MV-4-11 (cell line): Measurements from ENCODE around the gene TPM4.

Experiments
- DNase-seq: peaks from one replicate; lab custom pipeline; 2025; lab: John Stamatoyannopoulos, UW

The TPM4 gene

DNA sequence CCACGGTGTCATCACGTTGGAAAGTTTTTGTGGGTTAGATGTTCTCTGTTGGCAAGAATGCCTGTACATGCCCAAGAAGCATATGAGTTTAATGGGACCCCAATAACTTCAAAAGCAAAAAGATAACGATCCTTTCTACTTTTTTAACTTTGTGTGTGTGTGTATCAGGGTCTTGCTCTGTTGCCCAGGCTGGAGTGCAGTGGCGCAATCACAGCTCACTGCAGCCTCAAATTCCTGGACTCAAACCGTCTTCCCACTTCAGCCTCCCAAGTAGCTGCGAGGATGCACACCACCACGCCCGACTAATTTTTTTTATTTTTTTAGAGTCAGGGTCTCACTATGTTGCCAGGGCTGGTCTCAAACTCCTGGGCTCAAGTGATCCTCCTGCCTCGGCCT is 34.3 kb upstream of the TPM4 start:
- DNase-seq = no peak

DNA sequence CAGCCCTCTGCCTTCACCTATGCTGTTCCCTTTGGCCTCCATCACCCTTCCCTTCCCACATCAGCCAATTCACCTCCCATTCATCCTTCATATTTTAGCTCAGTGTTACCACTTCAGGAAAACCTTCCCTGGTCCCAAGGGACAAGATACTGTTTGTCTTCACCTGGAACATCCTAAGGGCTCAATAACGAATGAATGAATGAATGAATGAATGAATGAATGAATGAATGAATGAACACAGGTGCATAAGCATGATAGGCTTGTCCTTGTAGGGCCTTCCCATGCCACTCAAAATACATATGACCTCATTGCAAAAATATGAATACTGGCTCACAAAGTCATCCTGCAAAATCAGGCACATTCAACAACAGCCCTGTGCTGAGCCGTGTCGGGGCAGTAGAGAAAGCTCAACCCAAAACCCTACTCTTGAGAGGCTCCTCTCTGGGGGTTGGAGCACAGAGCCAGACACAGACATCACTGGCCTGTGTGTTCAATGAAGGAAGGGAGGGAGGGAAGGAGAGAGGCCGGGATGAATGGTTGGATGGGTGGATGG is 33.7 kb upstream of the TPM4 start:
- no peak for DNase-seq

DNA sequence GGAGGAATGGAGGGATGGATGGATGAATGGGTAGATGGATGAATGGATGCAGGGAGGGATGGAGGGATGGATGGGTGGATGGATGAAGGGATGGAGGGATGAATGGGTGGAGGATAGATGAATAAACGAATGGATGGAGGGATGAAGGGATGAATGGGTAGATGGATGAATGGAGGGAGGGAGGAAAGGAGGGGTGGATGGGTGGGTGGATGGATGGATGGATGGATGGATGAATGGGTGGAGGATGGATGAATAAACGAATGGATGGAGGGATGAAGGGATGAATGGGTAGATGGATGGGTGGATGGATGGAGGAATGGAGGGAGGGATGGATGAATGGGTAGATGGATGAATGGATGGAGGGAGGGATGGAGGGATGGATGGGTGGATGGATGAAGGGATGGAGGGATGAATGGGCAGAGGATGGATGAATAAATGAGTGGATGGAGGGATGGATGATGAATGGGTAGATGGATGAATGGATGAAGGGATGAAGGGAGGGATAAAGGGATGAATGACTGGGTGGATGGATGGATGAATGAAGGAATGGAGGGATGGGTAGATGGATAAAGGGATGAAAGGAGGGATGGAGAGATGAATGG is 33.0 kb upstream of the TPM4 start:
- no peak for DNase-seq

DNA sequence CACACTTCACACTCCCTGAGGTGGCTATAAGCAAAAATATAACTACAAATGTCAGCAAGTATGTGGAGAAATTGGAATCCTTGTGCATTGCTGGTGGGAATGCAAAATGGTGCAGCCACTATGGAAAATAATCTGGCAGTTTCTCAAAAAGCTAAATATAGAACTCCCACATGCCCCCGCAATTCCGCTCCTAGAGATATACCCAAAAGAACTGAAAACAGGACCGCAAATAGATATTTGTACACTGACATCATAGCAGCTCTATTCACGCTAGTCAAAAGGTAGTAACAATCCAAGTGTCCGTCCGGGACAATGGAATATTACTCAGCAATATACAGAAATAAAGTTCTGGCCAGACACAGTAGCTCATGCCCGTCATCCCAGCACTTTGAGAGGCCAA is 31.5 kb upstream of the TPM4 start:
- no peak for DNase-seq

DNA sequence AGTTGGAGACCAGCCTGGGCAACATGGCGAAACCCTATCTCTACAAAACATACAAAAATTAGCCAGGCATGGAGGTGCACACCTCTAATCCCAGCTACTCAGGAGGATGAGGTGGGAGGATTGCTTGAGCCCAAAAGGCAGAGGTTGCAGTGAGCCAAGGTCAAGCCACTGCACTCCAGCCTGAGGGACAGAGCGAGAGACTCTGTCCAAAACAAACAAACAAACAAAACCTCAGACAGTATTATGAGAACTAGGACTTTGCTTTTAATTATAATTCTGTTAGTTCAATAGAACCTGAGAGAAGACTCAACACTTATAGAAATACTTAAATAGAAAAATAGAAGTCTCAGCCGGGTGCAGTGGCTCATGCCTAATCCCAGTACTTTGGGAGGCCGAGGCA is 31.1 kb upstream of the TPM4 start:
- DNase-seq = no peak

DNA sequence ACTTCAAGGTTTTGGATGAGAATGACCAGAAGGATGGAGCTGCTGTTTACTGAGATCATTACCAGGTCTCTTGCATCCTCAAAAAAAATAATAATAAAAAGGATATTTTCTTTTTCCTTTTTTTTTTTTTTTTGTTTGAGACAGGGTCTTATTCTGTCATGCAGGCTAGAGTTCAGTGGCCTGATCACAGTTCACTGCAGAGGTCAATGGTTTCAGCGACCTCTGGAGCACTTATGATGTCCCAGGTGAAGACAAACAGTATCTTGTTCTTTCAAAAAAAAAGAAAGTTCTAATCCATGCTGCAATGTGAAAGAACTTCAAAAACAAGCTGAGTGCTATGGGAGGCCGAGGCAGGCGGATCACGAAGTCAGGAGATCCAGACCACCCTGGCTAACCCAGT is 30.4 kb upstream of the TPM4 start:
- DNase-seq = no peak

DNA sequence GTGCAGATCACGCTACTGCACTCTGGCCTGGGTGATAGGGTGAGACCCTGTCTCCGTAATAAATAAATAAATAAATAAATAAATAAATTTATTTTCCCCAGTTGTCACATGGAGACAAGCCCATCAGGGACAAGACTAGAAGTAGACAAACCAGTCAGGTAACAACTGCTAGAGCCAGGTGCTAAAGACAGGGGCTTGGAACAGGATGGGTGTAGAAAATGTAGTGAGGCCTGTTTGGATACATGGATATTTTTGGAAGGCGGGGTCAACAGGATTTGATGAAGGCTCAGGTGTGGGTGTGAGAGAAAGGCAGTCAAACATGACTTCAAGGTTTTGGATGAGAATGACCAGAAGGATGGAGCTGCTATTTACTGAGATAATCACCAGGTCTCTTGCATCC is 27.7 kb upstream of the TPM4 start:
- no peak for DNase-seq

DNA sequence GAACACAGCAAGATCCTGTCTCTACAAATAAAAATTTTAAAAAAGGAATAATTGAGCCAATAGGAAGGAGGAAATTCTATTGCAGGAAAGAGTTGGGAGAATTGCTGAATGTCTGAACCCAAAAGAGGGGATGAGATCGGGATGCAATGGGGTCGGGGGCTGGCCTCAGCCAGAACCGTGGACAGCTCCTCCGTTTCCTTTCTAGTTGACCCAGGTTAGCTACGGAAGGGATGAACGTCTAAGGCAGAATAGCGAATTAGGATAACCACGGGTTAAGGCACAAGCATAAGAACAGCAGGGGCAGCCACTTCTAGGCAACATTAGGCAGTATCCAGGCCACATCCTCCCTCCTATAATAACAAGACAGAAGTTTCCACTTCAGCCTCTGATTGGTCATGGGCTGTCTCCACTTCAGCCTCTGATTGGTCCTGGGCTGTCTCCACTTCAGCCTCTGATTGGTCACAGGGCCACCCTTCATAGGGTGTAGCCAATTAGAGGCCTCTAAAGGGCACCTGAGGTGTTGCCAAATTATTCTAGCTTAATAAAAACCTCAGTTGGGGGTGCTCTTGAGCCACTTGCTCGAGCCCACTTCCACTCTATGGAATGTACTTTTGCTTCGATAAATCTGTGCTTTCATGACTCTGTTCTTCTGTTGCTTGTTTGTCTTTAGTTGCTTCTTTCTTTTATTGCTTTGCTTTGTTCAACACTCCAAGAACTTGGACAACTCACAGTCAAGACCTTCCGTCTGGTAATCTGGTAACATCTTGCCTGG is 24.9 kb upstream of the TPM4 start:
- no peak for DNase-seq

DNA sequence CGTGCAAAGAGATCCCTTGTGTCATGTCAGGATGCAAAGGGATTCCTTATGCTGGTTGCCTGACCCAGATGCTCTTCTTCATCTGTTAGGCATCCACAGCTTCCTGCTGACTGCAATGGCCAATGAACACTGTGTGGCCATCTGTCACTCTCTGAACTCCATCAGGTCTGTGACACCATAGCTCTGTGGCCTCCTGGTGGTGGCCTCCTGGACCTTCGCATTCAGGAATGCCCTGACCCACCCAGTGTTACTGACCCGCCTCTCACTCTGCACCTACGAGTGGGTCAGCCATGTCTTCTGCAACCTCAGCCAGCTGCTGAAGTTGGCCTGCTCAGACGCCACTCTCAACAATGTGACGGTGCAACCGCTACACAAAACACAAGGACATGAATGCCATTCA is 23.9 kb upstream of the TPM4 start:
- no peak for DNase-seq

DNA sequence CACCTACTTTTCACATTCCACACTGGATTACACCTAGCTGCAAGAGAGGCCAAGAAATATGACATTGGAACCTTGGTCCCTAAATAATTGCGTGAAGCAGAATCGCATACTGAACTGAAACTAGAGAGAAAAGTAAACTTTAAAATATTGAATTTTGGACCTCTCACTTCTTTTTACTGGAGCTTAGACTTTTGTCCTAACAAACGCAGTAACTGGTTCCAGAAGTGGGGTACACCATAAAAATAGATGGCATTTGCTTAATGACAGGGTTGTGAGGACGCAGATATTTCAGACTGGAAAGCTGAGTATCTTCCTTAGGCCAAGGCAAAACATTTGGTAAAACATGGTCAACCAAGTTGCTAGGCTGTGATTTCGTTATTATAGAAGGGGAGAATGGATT is 19.2 kb upstream of the TPM4 start:
- no peak for DNase-seq

DNA sequence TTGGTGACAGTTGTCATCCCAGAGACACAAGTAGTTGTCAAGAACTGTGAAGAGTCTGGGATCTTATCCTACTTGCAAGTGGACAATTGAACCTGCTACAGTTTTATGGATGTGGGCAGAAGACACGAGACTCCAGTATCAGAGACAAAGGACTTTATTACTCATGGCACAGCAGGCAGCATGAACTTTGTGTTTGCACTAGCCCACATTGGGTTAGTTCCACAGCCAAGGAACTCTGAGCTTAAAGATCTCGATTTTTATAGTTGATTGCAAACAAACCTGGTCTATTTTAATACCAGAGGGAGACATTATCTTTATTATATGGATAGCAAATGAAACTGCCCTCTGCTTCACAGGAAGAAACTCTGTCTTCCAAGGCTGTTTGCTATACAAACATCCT is 16.0 kb upstream of the TPM4 start:
- no peak for DNase-seq

DNA sequence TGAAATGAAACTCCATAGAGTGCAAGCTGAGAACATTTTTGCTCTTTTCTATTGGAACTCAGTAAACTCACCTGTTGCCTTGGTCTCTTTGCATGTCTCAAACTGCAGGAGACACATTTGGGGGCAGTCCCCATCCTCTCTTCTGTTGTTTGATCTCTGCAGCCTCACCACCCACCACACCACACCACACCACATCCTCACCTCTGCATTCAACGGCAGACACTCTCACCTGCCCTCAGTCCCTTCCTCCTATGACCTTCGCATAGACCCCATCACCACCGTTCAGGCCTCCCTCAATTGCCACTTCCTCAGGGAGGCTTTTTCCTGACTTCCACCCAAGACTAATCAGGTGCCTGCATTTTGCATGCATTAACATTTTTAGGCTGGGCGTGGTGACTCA is 14.4 kb upstream of the TPM4 start:
- DNase-seq = no peak

DNA sequence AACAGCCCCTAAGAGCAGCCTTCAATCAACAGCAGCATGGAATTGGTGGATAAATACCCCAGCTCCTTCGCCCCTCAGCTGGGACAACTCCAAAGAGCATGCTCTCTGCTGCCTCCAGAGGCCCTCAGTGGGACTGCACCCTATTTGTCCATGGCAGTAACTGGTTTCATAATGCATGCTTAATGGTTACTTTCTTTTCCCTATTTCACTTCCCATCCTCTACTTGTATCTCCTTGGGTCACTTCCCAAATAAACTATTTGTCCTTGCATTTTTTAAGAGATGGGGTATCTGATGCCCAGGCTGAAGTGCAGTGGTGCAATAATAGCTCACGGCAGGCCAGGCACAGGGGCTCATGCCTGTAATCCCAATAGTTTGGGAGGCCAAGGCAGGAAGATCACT is 13.5 kb upstream of the TPM4 start:
- peak; percentile 95 for DNase-seq

DNA sequence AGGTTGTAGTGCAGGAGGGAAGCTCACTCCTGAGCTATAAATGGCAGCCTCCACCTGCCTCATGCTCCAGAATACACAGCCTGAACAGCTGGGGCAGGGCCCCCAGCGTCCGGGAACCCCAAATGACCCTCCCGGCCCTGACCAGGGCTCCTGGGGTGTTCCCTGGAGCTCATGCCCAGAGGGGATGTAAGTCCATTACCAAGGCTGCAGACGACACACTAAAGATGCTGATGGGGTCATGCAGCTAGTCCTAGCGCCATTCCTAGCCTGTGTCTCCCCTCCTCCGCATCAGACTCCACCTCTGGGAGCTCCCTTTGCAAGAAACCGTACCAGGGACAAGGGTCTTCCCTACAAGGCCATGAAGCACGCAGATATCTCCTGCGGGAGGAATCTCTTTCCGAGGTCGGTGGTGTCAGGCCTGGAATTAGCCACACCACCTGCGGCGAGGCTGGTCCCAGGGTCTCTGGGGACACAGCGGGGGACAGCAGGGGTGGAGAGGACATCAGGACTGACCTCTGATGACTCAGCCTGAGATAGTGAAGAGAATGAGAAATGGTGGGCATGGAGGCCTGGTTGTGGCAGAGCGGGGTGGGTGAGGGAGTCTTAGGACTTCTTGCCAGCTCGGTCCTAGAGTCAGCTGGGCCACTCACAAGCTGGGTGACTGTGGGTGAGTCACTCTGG is 11.9 kb upstream of the TPM4 start:
- DNase-seq = no peak

DNA sequence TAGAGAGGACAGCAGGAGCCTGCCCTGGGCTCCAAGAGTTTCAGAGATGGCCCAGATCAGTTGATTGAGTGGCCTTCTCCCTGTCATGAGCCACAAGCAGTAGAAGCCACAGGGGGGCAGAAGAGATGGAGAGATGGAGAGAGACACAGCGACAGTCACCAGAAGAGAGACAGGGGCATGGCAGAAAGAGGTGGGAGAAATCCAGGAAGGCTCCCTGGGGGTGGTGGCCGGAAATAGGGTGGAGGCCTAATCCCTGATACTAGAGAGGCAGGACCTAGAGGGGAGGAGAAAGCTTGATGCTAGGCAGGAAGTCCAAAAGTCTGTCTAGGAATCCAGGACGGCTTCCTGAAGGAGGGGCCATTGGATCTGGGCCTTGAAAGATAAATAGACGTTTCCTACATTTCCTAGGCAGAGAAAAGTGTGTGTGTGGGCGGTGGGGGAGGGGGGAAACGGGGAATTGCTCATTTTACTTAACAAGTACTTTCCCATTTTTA is 9.6 kb upstream of the TPM4 start:
- peak; percentile 78 for DNase-seq

DNA sequence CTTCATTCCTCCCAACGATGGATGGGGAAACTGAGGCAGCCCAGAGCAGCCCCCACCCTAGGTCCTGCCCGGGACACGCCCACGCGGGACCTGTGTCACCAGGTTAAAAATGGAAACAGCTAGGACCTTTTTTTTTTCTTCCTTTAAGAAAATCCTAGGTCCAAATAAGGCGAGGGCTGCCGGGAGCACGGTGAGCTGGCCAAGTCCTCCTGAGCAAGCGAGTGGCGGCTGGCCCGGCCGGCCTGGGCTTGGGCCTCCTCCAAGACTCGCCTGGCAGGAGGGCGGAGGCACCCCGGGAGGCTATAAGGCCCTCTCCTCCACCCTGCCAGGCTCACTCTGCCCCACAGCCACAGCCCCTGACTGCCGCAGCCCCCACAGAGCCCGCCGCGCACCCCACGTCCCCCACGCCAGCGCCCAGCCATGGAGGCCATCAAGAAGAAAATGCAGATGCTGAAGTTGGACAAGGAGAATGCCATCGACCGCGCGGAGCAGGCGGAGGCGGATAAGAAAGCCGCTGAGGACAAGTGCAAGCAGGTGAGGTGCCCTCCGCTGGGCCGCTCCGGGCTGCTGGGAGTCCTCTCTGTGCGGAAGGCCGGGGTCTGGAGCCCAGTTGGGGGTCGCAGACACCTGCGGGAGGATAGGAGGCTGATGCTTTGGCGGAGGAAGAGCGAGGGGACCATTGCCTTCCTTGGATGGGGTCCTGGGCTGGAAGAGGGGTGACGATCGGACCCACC is 8.9 kb upstream of the TPM4 start:
- DNase-seq = peak; percentile 43

DNA sequence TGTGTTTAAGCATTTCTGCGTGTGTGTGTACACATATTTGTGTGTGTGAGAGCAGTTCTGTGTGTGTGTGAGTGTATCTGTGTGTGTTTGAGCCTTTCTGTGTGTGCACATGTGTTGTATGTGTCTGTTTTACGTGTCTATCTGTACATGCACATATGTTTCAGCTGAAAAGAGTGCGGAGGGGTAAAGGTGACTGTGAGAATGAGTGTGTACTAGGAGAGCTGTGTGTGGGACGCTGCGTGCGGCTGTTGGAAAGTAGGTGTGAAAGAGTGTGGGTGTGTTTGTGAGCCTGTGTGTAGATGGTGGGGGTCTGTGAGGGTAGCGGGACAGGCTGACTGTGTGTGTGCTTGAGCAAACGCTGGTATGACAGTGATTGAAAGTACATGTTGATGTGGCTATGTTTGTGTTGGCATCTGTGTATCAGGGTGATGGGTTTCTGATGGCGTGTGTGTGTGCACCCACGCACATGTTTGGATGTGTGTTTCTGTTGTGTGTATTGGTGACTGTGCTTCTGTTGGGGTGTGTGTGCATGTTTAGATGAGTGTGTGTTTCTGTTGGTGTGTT is 7.5 kb upstream of the TPM4 start:
- DNase-seq = no peak

DNA sequence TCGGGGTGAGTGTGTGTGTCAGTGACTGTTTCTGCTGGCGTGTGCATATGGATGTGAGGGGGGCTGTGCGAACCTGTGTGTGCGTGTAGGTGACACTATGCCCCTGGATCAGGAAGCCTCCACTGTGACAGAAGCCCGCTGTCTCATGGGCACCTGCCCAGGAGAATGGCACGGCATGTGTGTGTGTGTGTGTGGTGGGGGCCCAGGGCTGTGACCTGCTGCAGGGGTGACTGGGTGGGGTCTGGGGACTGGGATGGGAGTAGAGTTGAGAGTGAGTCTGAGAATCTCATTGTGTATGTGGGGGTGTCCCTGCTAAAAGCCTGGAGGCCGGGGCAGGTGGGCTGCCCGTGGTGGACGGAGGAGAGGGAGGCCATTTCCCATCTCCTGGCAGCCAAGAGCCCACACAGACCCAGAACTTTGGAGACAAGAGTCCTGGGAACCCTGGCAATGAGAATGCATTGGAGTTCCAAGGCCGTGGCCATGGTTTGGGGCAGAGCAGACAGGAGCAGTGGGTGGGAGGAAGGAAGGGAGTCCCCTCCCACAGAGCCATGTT is 6.4 kb upstream of the TPM4 start:
- DNase-seq = no peak

DNA sequence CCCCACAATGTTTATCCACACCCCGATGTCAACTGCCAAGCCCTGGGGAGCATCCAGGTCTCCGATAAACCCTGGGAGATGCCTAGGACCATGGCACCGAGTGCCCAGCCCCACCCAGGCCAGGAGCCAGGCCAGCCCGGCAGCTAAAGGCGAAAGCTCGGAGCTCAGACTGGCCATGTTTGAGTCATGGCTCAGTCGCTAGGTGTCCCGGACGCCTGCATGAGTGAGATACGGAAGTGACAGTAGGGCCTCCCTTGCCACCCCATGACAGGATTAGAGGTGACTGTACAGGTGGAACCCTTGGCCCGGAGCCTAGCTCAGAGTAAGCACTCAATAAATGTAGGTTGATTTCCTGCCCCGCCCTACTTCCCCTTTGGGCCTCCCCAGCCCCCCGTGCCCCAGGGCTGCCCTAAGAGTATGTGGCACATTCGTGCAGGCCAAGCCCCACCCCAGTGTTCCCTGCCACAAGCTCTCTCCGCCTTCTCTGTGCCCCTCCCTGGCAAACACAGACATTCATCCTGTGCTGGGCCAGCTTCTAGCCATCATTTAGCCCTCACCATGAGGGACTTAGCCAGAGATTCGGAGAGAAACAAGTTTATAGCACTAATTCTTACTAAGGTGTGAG is 5.8 kb upstream of the TPM4 start:
- no peak for DNase-seq

DNA sequence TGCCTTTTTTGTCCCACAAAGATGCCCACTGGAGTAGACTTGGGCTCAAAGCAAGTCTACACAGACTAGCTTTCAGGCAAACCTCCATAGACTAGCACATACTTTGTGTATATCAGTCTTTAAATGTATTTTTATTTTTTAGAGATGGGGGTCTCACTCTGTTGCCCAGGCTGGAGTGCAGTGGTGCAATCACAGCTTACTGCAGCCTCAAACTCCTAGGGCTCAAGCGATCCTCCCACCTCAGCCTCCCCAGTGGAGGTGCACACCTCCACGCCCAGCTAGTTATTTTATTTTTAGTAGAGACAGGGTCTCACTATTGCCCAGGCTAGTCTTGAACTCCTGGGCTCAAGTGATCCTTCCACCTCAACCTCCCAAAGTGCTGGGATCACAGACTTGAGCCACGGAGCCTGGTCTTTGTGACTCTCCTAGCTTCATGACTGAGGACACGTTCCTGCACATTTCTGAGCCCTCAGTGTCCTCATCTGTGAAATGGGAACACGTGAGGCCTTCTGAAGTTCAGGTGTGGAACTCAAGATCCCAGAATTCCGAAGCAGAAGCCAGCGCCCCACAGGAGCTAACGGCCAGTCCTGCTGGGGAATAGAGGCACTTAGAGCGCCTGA is 5.1 kb upstream of the TPM4 start:
- no peak for DNase-seq

DNA sequence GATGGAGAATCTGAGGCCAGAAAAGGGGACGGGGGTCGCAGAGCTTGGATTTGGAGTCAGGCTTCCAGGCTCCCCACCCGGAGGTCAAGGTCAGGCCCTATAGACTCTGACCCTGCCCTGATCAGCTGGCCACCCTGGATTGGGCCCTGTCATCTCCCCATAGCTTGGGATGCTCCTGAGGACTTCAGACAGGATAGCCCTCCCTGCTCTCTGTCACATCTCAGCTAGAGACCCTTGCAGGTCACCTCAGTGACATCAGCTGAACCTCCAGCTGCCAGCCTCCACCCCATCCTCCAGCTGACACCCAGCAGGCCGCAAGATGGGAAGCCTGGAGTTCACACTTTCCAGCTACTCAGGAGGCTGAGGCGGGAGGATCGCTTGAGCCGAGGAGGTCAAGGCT is 2.8 kb upstream of the TPM4 start:
- no peak for DNase-seq
